GM12878 (cell line): ENCODE data around the gene FBLN7. TPM values are rescaled to one million over a fixed set of nuclear protein-coding genes. Genes with fewer than 3 reads are reported as not detected.

Experiments used
- ATAC-seq: fragments of 200-7000 bp; cut with Tn5 transposase; 3 replicates; pipeline ENCODE4 v1.9.1; 2020; ENCODE audit warnings: mild to moderate bottlenecking, moderate library complexity
- BruUV-seq: library from RNA; stranded (reverse); fragments of 400-500 nt; replicated peaks from 2 replicates; lab custom pipeline; 2021; lab: Mats Ljungman, UMichigan
- CTCF ChIA-PET: fragments of 300-600 bp; sonication (Branson Sonifier 250); formaldehyde crosslinking; extraction: SDS; loops from one replicate; lab custom pipeline; 2021; ENCODE audit warnings: inconsistent platforms; lab: Yijun Ruan, JAX
- POLR2A ChIA-PET: fragments of 350-600 bp; formaldehyde crosslinking; extraction: SDS; loops from one replicate; lab custom pipeline; 2021; ENCODE audit warnings: inconsistent platforms; lab: Charles Lee
- RAD21 ChIA-PET: fragments of 300-600 bp; sonication (Branson Sonifier 250); formaldehyde crosslinking; loops from one replicate; lab custom pipeline; 2023; ENCODE audit warnings: antibody characterized with exemption; ENCODE audit not compliant: unreplicated experiment; lab: Charles Lee
- SMC1A ChIA-PET: fragments of 300-600 bp; sonication (Branson Sonifier 250); formaldehyde crosslinking; loops from one replicate; lab custom pipeline; 2023; ENCODE audit not compliant: unreplicated experiment, uncharacterized antibody; lab: Charles Lee
- DNase-seq: peaks from one replicate; pipeline ENCODE4 v3.0.0-alpha.2; 2011; ENCODE audit warnings: low read depth, low spot score
- FAIRE-seq: peaks from 3 replicates; lab custom pipeline; 2011; peaks lifted over from hg19 to GRCh38; lab: Jason Lieb, UNC
- H2AFZ ChIP-seq: 2 replicates; pipeline ENCODE4 v1.6.0; 2011; ENCODE audit warnings: low read depth, low read length, control low read depth; ENCODE audit not compliant: control insufficient read depth
- H3K27ac ChIP-seq: 2 replicates; pipeline ENCODE4 v1.5.1; 2011; ENCODE audit warnings: control low read depth; ENCODE audit not compliant: control insufficient read depth, insufficient read depth
- H3K27me3 ChIP-seq, 2 experiments: replicated peaks in 1 of 2; 2 replicates each; pipeline versions ENCODE4 v1.6.0 to v1.6.1; 2011; ENCODE audit warnings: low read length in 1 of 2; ENCODE audit not compliant: control insufficient read depth in 2 of 2, insufficient read depth in 2 of 2
- H3K36me3 ChIP-seq, 2 experiments: 2 replicates each; pipeline ENCODE4 v1.5.1; 2011; ENCODE audit warnings: low read length in 1 of 2; ENCODE audit not compliant: control insufficient read depth in 2 of 2, insufficient read depth in 2 of 2
- H3K4me1 ChIP-seq: 2 replicates; pipeline ENCODE4 v1.6.1; 2011; ENCODE audit warnings: mild to moderate bottlenecking, low read length, moderate library complexity, mixed read lengths; ENCODE audit not compliant: control insufficient read depth, insufficient read depth
- H3K4me2 ChIP-seq: 2 replicates; pipeline ENCODE4 v1.6.0; 2011; ENCODE audit warnings: control low read depth; ENCODE audit not compliant: control insufficient read depth, insufficient read depth
- H3K4me3 ChIP-seq: fragments of 200-600 bp; sonication (generic); 2 replicates; pipeline ENCODE4 v1.5.1; 2016
- H3K79me2 ChIP-seq: 2 replicates; pipeline ENCODE4 v1.6.0; 2011; ENCODE audit warnings: low read length; ENCODE audit not compliant: control insufficient read depth, insufficient read depth
- H3K9ac ChIP-seq: 2 replicates; pipeline ENCODE4 v1.8.0; 2011; ENCODE audit warnings: low read length, control low read depth, mixed read lengths; ENCODE audit not compliant: control insufficient read depth, insufficient read depth
- H3K9me3 ChIP-seq: replicated peaks from 3 replicates; pipeline ENCODE4 v1.5.1; 2011; ENCODE audit warnings: mild to moderate bottlenecking, low read length; ENCODE audit not compliant: control insufficient read depth, insufficient read depth
- H4K20me1 ChIP-seq: 2 replicates; pipeline ENCODE4 v1.6.0; 2011; ENCODE audit not compliant: control insufficient read depth, insufficient read depth
- BHLHE40 ChIP-seq, 2 experiments: fragments of 450-650 bp in 1 of 2; IDR thresholded peaks; 2 replicates each; pipeline ENCODE4 v1.6.1; 2011 to 2017; ENCODE audit warnings: low read depth in 2 of 2, borderline replicate concordance in 1 of 2, improper control_type of control experiment in 1 of 2, low read length in 1 of 2, mild to moderate bottlenecking in 1 of 2
- NFXL1 ChIP-seq: fragments of 450-650 bp; IDR thresholded peaks from 2 replicates; pipeline ENCODE4 v1.6.1; 2017; ENCODE audit warnings: antibody characterized with exemption, mild to moderate bottlenecking, borderline replicate concordance
- SMARCA5 ChIP-seq: fragments of 450-650 bp; IDR thresholded peaks from 2 replicates; pipeline ENCODE4 v1.6.1; 2017; ENCODE audit warnings: mild to moderate bottlenecking
- SP1 ChIP-seq: IDR thresholded peaks from one replicate; pipeline ENCODE4 v1.6.1; 2011; ENCODE audit warnings: low read depth, low read length
- ZNF207 ChIP-seq: fragments of 450-650 bp; IDR thresholded peaks from 2 replicates; pipeline ENCODE4 v1.6.1; 2014; ENCODE audit warnings: antibody characterized with exemption, mild to moderate bottlenecking, borderline replicate concordance
- WGBS: methylation state at CpG from one replicate; pipeline ENCODE4 v1.1.6; 2016; ENCODE audit warnings: low lambda C conversion rate; ENCODE audit not compliant: insufficient replicate concordance, insufficient coverage; ENCODE audit errors: missing lambda C conversion rate; 5-methylcytosine and 5-hydroxymethylcytosine counted together
- in situ Hi-C: fragments of 300-500 bp; cut with MboI; formaldehyde crosslinking; loops from 9 replicates; pipeline ENCODE4 v1.14.3; 2018; ENCODE audit warnings: mixed read lengths
- intact Hi-C: fragments of 100-400 bp; cut with micrococcal nuclease; formaldehyde crosslinking; loops from one replicate; pipeline ENCODE4 v1.14.2; 2022; ENCODE audit not compliant: unreplicated experiment
- polyA plus RNA-seq, 11 experiments: library from polyadenylated mRNA; depleted of rRNA in 4 of 11; unstranded in 6 of 11; stranded (reverse) in 5 of 11; fragments of >200 nt; fragmentation: Nextera tagmentation in 4 of 11; fragmentation: Illumina TruSeq in 1 of 11; extraction: Ambion mirVana in 4 of 11; extraction: Trizol in 1 of 11; gene quantifications; 1 replicate in 1 of 11; 2 replicates in 10 of 11; pipeline versions ENCODE4 v1.2.1 to v1.2.3, GENCODE V29; 2011 to 2016; ENCODE audit warnings: inconsistent platforms in 2 of 11, missing spikeins in 2 of 11, low read depth in 1 of 11
- total RNA-seq, 4 experiments: library from RNA; depleted of rRNA in 3 of 4; stranded (reverse); fragments of >200 nt in 3 of 4; fragmentation: Illumina TruSeq in 1 of 4; extraction: Trizol in 1 of 4; gene quantifications; 2 replicates each; pipeline versions ENCODE4 v1.2.1 to v1.2.3, GENCODE V29; 2013 to 2021
- TF ChIP-seq, protein P1 (sequence below): fragments of 450-650 bp; IDR thresholded peaks from 2 replicates; pipeline ENCODE4 v1.6.1; 2018; ENCODE audit warnings: mild to moderate bottlenecking, low read depth, moderate library complexity; ENCODE audit not compliant: partially characterized antibody
- TF ChIP-seq, protein P2 (sequence below): fragments of 450-650 bp; IDR thresholded peaks from 2 replicates; pipeline ENCODE4 v1.6.1; 2017; ENCODE audit warnings: mild to moderate bottlenecking, moderate library complexity

FBLN7 gene
- total and polyA plus RNA-seq, 10 of the 15 experiments (the other 5 are each of a cell fraction or from before 2014, with no cell fraction given) = 0.01 to 0.10 (median 0.01) TPM; not detected in 7

DNA sequence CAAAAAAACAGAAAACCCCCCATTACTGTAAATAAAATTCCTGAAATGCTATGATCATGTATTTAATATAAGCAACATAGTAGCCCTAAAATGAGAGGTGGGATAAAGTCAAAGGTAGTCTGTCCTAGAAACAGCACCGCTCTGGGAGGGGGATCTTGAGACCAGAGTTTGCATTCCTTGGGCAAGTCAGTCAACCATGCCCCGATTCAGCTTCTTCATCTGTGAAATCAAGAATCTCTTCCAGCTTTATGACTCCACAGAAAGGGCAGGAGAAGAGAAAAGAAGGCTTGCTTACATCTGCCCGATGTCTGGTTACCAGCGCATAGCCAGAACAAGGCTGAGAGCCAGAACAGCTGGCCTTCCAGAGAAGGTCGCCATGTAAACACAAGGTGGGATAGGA is 2.1 kb upstream of the FBLN7 start:
- POLR2A ChIA-PET = interaction anchor here (1.1 kb wide), 1 partner anchor 14 kb away, joined by 3 read pairs; no protein-coding TSS in a partner anchor
- 63% methylated on average over 5 of the region's 5 CpGs for WGBS

More for the DNA sequence above, 2.1 kb upstream of the FBLN7 start:
- SMC1A ChIA-PET = interaction anchor here (1.5 kb wide), 1 partner anchor 14 kb away, joined by 4 read pairs; no protein-coding TSS in a partner anchor
- RAD21 ChIA-PET = no interaction called here
- Histone ChIP-seq H3K4me1 (no peaks in the 10 kb centered on the region), H3K36me3 (no peaks in the 10 kb centered on the region), H3K79me2 (no peaks in the 10 kb centered on the region), H3K9ac (no peak overlapping the region), H3K4me2 (no peak overlapping the region), H3K27ac (no peak overlapping the region), H2AFZ (no peak overlapping the region), H3K27me3 (peaks cover 1 to 8% of the 10 kb centered on the region in 2 experiments; a peak in 2 of 4 replicates), H4K20me1 (no peaks in the 10 kb centered on the region), H3K9me3 (no peaks in the 10 kb centered on the region; the same call in 2 of the 3 replicates), H3K4me3 (no peak overlapping the region)
- in situ Hi-C loops (no loop called here), intact Hi-C loops (no loop called here)
- BruUV-seq = no TSS peak
- FAIRE-seq = no peak
- no peak for TF ChIP-seq SP1
- TF ChIP-seq, protein P1, sequence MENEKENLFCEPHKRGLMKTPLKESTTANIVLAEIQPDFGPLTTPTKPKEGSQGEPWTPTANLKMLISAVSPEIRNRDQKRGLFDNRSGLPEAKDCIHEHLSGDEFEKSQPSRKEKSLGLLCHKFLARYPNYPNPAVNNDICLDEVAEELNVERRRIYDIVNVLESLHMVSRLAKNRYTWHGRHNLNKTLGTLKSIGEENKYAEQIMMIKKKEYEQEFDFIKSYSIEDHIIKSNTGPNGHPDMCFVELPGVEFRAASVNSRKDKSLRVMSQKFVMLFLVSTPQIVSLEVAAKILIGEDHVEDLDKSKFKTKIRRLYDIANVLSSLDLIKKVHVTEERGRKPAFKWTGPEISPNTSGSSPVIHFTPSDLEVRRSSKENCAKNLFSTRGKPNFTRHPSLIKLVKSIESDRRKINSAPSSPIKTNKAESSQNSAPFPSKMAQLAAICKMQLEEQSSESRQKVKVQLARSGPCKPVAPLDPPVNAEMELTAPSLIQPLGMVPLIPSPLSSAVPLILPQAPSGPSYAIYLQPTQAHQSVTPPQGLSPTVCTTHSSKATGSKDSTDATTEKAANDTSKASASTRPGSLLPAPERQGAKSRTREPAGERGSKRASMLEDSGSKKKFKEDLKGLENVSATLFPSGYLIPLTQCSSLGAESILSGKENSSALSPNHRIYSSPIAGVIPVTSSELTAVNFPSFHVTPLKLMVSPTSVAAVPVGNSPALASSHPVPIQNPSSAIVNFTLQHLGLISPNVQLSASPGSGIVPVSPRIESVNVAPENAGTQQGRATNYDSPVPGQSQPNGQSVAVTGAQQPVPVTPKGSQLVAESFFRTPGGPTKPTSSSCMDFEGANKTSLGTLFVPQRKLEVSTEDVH = no peak
- no peak for TF ChIP-seq NFXL1
- TF ChIP-seq ZNF207 = no peak
- TF ChIP-seq SMARCA5 = no peak
- TF ChIP-seq, protein P2, sequence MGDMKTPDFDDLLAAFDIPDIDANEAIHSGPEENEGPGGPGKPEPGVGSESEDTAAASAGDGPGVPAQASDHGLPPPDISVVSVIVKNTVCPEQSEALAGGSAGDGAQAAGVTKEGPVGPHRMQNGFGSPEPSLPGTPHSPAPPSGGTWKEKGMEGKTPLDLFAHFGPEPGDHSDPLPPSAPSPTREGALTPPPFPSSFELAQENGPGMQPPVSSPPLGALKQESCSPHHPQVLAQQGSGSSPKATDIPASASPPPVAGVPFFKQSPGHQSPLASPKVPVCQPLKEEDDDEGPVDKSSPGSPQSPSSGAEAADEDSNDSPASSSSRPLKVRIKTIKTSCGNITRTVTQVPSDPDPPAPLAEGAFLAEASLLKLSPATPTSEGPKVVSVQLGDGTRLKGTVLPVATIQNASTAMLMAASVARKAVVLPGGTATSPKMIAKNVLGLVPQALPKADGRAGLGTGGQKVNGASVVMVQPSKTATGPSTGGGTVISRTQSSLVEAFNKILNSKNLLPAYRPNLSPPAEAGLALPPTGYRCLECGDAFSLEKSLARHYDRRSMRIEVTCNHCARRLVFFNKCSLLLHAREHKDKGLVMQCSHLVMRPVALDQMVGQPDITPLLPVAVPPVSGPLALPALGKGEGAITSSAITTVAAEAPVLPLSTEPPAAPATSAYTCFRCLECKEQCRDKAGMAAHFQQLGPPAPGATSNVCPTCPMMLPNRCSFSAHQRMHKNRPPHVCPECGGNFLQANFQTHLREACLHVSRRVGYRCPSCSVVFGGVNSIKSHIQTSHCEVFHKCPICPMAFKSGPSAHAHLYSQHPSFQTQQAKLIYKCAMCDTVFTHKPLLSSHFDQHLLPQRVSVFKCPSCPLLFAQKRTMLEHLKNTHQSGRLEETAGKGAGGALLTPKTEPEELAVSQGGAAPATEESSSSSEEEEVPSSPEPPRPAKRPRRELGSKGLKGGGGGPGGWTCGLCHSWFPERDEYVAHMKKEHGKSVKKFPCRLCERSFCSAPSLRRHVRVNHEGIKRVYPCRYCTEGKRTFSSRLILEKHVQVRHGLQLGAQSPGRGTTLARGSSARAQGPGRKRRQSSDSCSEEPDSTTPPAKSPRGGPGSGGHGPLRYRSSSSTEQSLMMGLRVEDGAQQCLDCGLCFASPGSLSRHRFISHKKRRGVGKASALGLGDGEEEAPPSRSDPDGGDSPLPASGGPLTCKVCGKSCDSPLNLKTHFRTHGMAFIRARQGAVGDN = no peak
- TF ChIP-seq BHLHE40 (IDR thresholded peaks at IDR 0.05; ENCODE audit: borderline replicate concordance in 1 of 2, low read depth in 2 of 2, low read length in 1 of 2) = no peak
- ATAC-seq = no peak
- DNase-seq = no peak
- CTCF ChIA-PET = no interaction called here
